ENCODE data around the gene CAD. TPM values are rescaled to one million over a fixed set of nuclear protein-coding genes. Genes with fewer than 3 reads are reported as not detected.

CAD gene
- total RNA-seq, 1 experiment from 2014 or later = 114 TPM

GRCh38 chr2:27208486-27209050 is 8.6 kb upstream of the CAD start (continued):
- TF ChIP-seq, protein P1, sequence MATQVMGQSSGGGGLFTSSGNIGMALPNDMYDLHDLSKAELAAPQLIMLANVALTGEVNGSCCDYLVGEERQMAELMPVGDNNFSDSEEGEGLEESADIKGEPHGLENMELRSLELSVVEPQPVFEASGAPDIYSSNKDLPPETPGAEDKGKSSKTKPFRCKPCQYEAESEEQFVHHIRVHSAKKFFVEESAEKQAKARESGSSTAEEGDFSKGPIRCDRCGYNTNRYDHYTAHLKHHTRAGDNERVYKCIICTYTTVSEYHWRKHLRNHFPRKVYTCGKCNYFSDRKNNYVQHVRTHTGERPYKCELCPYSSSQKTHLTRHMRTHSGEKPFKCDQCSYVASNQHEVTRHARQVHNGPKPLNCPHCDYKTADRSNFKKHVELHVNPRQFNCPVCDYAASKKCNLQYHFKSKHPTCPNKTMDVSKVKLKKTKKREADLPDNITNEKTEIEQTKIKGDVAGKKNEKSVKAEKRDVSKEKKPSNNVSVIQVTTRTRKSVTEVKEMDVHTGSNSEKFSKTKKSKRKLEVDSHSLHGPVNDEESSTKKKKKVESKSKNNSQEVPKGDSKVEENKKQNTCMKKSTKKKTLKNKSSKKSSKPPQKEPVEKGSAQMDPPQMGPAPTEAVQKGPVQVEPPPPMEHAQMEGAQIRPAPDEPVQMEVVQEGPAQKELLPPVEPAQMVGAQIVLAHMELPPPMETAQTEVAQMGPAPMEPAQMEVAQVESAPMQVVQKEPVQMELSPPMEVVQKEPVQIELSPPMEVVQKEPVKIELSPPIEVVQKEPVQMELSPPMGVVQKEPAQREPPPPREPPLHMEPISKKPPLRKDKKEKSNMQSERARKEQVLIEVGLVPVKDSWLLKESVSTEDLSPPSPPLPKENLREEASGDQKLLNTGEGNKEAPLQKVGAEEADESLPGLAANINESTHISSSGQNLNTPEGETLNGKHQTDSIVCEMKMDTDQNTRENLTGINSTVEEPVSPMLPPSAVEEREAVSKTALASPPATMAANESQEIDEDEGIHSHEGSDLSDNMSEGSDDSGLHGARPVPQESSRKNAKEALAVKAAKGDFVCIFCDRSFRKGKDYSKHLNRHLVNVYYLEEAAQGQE (IDR thresholded peaks at IDR 0.05; ENCODE audit: low read depth) = no peak
- TF ChIP-seq SIN3A (IDR thresholded peaks at IDR 0.05; ENCODE audit: low read depth) (no peak), MAX (IDR thresholded peaks at IDR 0.05) (no peak), RAD21 (IDR thresholded peaks at IDR 0.05; ENCODE audit: low read depth) (no peak), CBX3 (IDR thresholded peaks at IDR 0.05; ENCODE audit: low read depth) (no peak), CEBPB (IDR thresholded peaks at IDR 0.05; ENCODE audit: low read depth) (no peak), EZH2phosphoT487 (IDR thresholded peaks at IDR 0.05; ENCODE audit: borderline replicate concordance) (no peak), SRF (IDR thresholded peaks at IDR 0.05; ENCODE audit: low read depth) (no peak)

DNA sequence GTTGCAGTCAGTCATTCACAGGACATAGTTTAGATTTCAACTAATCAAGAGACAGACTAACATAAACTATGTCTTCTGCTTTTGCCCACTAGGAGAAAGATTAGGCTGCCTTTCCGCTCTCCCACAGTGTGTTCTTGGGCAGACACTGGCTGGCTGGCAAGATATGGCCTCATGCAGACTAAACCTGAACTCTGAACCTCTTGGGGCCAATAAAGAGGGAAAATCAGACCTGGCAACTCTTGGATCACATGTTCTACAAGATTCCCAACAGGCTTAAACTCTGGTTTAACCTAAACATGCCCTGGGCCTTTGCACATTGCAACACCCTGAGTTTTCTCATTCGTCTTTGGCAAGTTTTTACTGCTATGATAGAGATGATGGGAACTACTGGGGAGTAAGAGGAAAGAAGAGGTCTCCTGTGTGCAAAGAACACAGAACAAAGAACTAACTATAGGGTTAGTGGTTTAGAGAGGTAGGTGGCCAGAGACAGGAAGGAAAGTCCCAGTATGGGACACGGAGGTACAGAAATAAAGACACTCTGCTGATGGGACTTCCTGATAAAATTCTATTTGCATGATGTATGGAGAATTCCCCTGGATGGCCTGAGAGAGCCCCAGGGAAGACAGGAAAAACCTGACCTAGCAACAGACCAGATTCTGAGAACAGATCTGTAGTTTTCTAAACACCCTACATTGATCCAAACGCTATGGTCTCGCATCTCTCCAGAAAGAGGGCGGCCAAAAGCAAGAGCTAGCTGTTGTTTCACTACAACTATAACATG is 7.4 kb upstream of the CAD start:
- RAD21 ChIA-PET (ENCODE audit: low non-redundant PET in 1 of 2, low total read pairs in 2 of 2, uncharacterized antibody in 2 of 2, unreplicated experiment in 2 of 2) = no interaction called here
- Histone ChIP-seq H3K27ac (ENCODE audit: low read depth, low read length) (no peak overlapping the region), H3K4me1 (ENCODE audit: control insufficient read depth in 1 of 2, insufficient read depth in 2 of 2, low read length in 2 of 2) (peaks cover 3 to 14% of the 10 kb centered on the region in 2 experiments; a peak in 3 of 4 replicates), H4K20me1 (ENCODE audit: insufficient read depth) (no peaks in the 10 kb centered on the region), H3K9me2 (ENCODE audit: insufficient read depth) (no peaks in the 10 kb centered on the region), H3K36me3 (ENCODE audit: control insufficient read depth in 1 of 2, insufficient read depth in 2 of 2, low read length in 2 of 2) (peaks cover 20 to 33% of the 10 kb centered on the region in 2 experiments; a peak in 2 of 4 replicates), H3K4me2 (ENCODE audit: low read length) (no peak overlapping the region), H3K27me3 (ENCODE audit: insufficient read depth, low read length) (no peaks in the 10 kb centered on the region), H3K79me2 (ENCODE audit: insufficient read depth, low read length) (peaks cover 37% of the 10 kb centered on the region), H3K9me3 (ENCODE audit: control insufficient read depth in 1 of 2, insufficient read depth in 1 of 2, low read depth in 1 of 2, low read length in 2 of 2) (no peaks in the 10 kb centered on the region), H3K4me3 (replicated peaks in 1 of 2; ENCODE audit: low read depth in 1 of 2, low read length in 2 of 2) (no peak overlapping the region), H3K9ac (ENCODE audit: low read length) (no peak overlapping the region), H2AFZ (ENCODE audit: low read depth, low read length, poor library complexity, severe bottlenecking) (no peak overlapping the region)
- DNase-seq (ENCODE audit: low read depth, low spot score) (no peak), ATAC-seq (no peak)
- TF ChIP-seq, protein P2, sequence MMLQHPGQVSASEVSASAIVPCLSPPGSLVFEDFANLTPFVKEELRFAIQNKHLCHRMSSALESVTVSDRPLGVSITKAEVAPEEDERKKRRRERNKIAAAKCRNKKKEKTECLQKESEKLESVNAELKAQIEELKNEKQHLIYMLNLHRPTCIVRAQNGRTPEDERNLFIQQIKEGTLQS (IDR thresholded peaks at IDR 0.05) = no peak
- TF ChIP-seq SRF (IDR thresholded peaks at IDR 0.05; ENCODE audit: low read depth) (no peak), EGR1 (IDR thresholded peaks at IDR 0.05; ENCODE audit: low read depth) (no peak), POLR2AphosphoS5 (IDR thresholded peaks at IDR 0.05; ENCODE audit: low read depth, low read length) (no peak), POLR2A (IDR thresholded peaks at IDR 0.05; ENCODE audit: borderline replicate concordance, extremely low read depth, insufficient read depth, insufficient read length) (no peak), RAD21 (IDR thresholded peaks at IDR 0.05; ENCODE audit: low read depth) (no peak), TCF7L2 (IDR thresholded peaks at IDR 0.05; ENCODE audit: borderline replicate concordance, extremely low read depth, insufficient read depth, insufficient read length) (no peak), EZH2phosphoT487 (IDR thresholded peaks at IDR 0.05; ENCODE audit: borderline replicate concordance) (no peak), CEBPB (IDR thresholded peaks at IDR 0.05; ENCODE audit: low read depth) (no peak)
- TF ChIP-seq, protein P3, sequence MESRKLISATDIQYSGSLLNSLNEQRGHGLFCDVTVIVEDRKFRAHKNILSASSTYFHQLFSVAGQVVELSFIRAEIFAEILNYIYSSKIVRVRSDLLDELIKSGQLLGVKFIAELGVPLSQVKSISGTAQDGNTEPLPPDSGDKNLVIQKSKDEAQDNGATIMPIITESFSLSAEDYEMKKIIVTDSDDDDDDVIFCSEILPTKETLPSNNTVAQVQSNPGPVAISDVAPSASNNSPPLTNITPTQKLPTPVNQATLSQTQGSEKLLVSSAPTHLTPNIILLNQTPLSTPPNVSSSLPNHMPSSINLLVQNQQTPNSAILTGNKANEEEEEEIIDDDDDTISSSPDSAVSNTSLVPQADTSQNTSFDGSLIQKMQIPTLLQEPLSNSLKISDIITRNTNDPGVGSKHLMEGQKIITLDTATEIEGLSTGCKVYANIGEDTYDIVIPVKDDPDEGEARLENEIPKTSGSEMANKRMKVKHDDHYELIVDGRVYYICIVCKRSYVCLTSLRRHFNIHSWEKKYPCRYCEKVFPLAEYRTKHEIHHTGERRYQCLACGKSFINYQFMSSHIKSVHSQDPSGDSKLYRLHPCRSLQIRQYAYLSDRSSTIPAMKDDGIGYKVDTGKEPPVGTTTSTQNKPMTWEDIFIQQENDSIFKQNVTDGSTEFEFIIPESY (IDR thresholded peaks at IDR 0.05; ENCODE audit: extremely low read depth, insufficient replicate concordance, low read length) = no peak
- BruUV-seq (replicated peaks) = TSS peak; percentile 23
- intact Hi-C loops (cut with micrococcal nuclease) = no loop called here
- POLR2A ChIA-PET = no interaction called here
- CTCF ChIA-PET = interaction anchor here (0.6 kb wide), 1 partner anchor 39 kb away, joined by 3 read pairs; no protein-coding TSS in a partner anchor

All from HCT116 (cell line).